Type B pancreatic cell (in vitro differentiated cells): ENCODE data around the gene DTNA. TPM values are rescaled to one million over a fixed set of nuclear protein-coding genes. Genes with fewer than 3 reads are reported as not detected.

ENCODE experiments used
- DNase-seq: peaks from one replicate; pipeline ENCODE4 v3.0.0; 2021; ENCODE audit warnings: mixed read lengths; ENCODE audit not compliant: unreplicated experiment; ENCODE audit errors: extremely low spot score
- H3K27ac Mint-ChIP-seq: 2 replicates; pipeline ENCODE4 v1.8.0; 2021; ENCODE audit warnings: mild to moderate bottlenecking, mixed read lengths
- H3K27me3 Mint-ChIP-seq: 2 replicates; pipeline ENCODE4 v1.8.0; 2021; ENCODE audit warnings: mixed read lengths
- H3K36me3 Mint-ChIP-seq: 2 replicates; pipeline ENCODE4 v1.8.0; 2021; ENCODE audit warnings: mixed read lengths
- H3K4me1 Mint-ChIP-seq: one replicate; pipeline ENCODE4 v1.8.0; 2021; ENCODE audit warnings: mixed read lengths; ENCODE audit not compliant: unreplicated experiment
- H3K4me3 Mint-ChIP-seq: 2 replicates; pipeline ENCODE4 v1.8.0; 2021; ENCODE audit warnings: mild to moderate bottlenecking, mixed read lengths
- H3K9me3 Mint-ChIP-seq: 2 replicates; pipeline ENCODE4 v1.8.0; 2021; ENCODE audit warnings: mixed read lengths
- CTCF ChIP-seq: fragments of 200-600 bp; sonication (generic); conservative IDR thresholded peaks from 2 replicates; pipeline ENCODE4 v1.5.0; 2021; ENCODE audit warnings: antibody characterized with exemption, mild to moderate bottlenecking
- total RNA-seq: library from RNA; stranded (reverse); gene quantifications from 2 replicates; pipeline ENCODE4 v1.2.1, GENCODE V29; 2021; ENCODE audit warnings: low replicate concordance

DTNA gene
- total RNA-seq, 1 donor from 2014 or later: 23.6 TPM

GRCh38 chr18:34744569-34744968 lies 34.5 kb downstream of the DTNA start:
- no peak overlapping the region for H3K27ac Mint-ChIP-seq
- no peaks in the 10 kb centered on the region for H3K27me3 Mint-ChIP-seq
- H3K9me3 Mint-ChIP-seq: peaks cover 7% of the 10 kb centered on the region
- TF ChIP-seq CTCF: no peak
- no peak overlapping the region for H3K4me3 Mint-ChIP-seq
- no peaks in the 10 kb centered on the region for H3K36me3 Mint-ChIP-seq
- H3K4me1 Mint-ChIP-seq: peaks cover under 1% of the 10 kb centered on the region
- no peak for DNase-seq

- no peak overlapping the region for H3K4me3 Mint-ChIP-seq
- DNase-seq: no peak
- TF ChIP-seq CTCF: no peak
- H3K9me3 Mint-ChIP-seq: peaks cover 7% of the 10 kb centered on the region
- H3K27ac Mint-ChIP-seq: no peak overlapping the region
- no peaks in the 10 kb centered on the region for H3K27me3 Mint-ChIP-seq
- no peaks in the 10 kb centered on the region for H3K4me1 Mint-ChIP-seq
- H3K36me3 Mint-ChIP-seq: no peaks in the 10 kb centered on the region
Observed at GRCh38 chr18:34746614-34747013, 36.5 kb downstream of the DTNA start.

GRCh38 chr18:34749721-34750120 lies 39.6 kb downstream of the DTNA start:
- H3K4me1 Mint-ChIP-seq: no peaks in the 10 kb centered on the region
- H3K9me3 Mint-ChIP-seq: peaks cover 7% of the 10 kb centered on the region
- H3K4me3 Mint-ChIP-seq: no peak overlapping the region
- no peak for TF ChIP-seq CTCF
- H3K27me3 Mint-ChIP-seq: no peaks in the 10 kb centered on the region
- no peaks in the 10 kb centered on the region for H3K36me3 Mint-ChIP-seq
- no peak for DNase-seq
- no peak overlapping the region for H3K27ac Mint-ChIP-seq

- H3K27me3 Mint-ChIP-seq: no peaks in the 10 kb centered on the region
- H3K9me3 Mint-ChIP-seq: peaks cover 7% of the 10 kb centered on the region
- no peak overlapping the region for H3K27ac Mint-ChIP-seq
- no peak for TF ChIP-seq CTCF
- H3K36me3 Mint-ChIP-seq: no peaks in the 10 kb centered on the region
- H3K4me1 Mint-ChIP-seq: no peaks in the 10 kb centered on the region
- DNase-seq: no peak
- no peak overlapping the region for H3K4me3 Mint-ChIP-seq
Observed at GRCh38 chr18:34752056-34752455, 42.0 kb downstream of the DTNA start.

- TF ChIP-seq CTCF: no peak
- Mint-ChIP-seq H3K27me3 (no peaks in the 10 kb centered on the region), H3K4me3 (no peak overlapping the region), H3K36me3 (no peaks in the 10 kb centered on the region), H3K4me1 (no peaks in the 10 kb centered on the region), H3K9me3 (no peaks in the 10 kb centered on the region), H3K27ac (no peak overlapping the region)
- no peak for DNase-seq
Observed at GRCh38 chr18:34754300-34754699, 44.2 kb downstream of the DTNA start.

GRCh38 chr18:34757666-34758065 lies 47.6 kb downstream of the DTNA start:
- Mint-ChIP-seq H3K4me1 (no peaks in the 10 kb centered on the region), H3K36me3 (no peaks in the 10 kb centered on the region), H3K27ac (no peak overlapping the region), H3K4me3 (no peak overlapping the region), H3K9me3 (no peaks in the 10 kb centered on the region), H3K27me3 (no peaks in the 10 kb centered on the region)
- no peak for TF ChIP-seq CTCF
- no peak for DNase-seq
